H1 (cell line): Measurements from ENCODE around the gene SGPP2. TPM values are rescaled to one million over a fixed set of nuclear protein-coding genes. Genes with fewer than 3 reads are reported as not detected.
A peak's percentile ranks its signal among the peaks of the same experiment; 100 is the strongest.

Experiments used
- CTCF ChIA-PET: fragments of 300-600 bp; sonication (Branson Sonifier 250); formaldehyde crosslinking; loops from one replicate; lab custom pipeline; 2021; ENCODE audit not compliant: partially characterized antibody; lab: Charles Lee
- POLR2A ChIA-PET: fragments of 300-600 bp; sonication (Branson Sonifier 250); formaldehyde crosslinking; loops from one replicate; lab custom pipeline; 2021; ENCODE audit warnings: inconsistent platforms; ENCODE audit not compliant: partially characterized antibody; lab: Charles Lee
- DNase-seq, 2 experiments: peaks; one replicate each; pipeline versions ENCODE4 v3.0.0 to v3.0.0-alpha.2; 2010 to 2022; ENCODE audit warnings: low spot score in 2 of 2, low read depth in 1 of 2, mixed read lengths in 1 of 2
- FAIRE-seq: peaks from 2 replicates; lab custom pipeline; 2011; peaks lifted over from hg19 to GRCh38; lab: Jason Lieb, UNC
- H2AFZ ChIP-seq: 2 replicates; pipeline ENCODE4 v1.8.1; 2012; ENCODE audit warnings: low read length, inconsistent platforms
- H2AK5ac ChIP-seq: 2 replicates; pipeline ENCODE4 v1.6.1; 2013; ENCODE audit warnings: low read depth, low read length
- H2BK120ac ChIP-seq: replicated peaks from 2 replicates; pipeline ENCODE3; 2013; ENCODE audit warnings: low read depth, low read length, inconsistent platforms
- H2BK12ac ChIP-seq: 2 replicates; pipeline ENCODE4 v1.6.1; 2013; ENCODE audit warnings: low read depth, low read length
- H2BK15ac ChIP-seq: 2 replicates; pipeline ENCODE4 v1.6.1; 2013; ENCODE audit warnings: low read length
- H2BK20ac ChIP-seq: 2 replicates; pipeline ENCODE4 v1.6.1; 2013; ENCODE audit warnings: low read length
- H2BK5ac ChIP-seq: 2 replicates; pipeline ENCODE4 v1.6.1; 2013; ENCODE audit warnings: low read depth, low read length
- H3K14ac ChIP-seq: 2 replicates; pipeline ENCODE4 v1.6.1; 2013; ENCODE audit warnings: inconsistent platforms; ENCODE audit not compliant: insufficient read length
- H3K18ac ChIP-seq: 2 replicates; pipeline ENCODE4 v1.6.1; 2013; ENCODE audit warnings: low read length; ENCODE audit errors: extremely low read depth
- H3K23ac ChIP-seq: 2 replicates; pipeline ENCODE4 v1.6.1; 2013; ENCODE audit warnings: inconsistent platforms; ENCODE audit not compliant: insufficient read length
- H3K23me2 ChIP-seq: 2 replicates; pipeline ENCODE4 v1.6.1; 2013; ENCODE audit warnings: low read depth, low read length
- H3K27ac ChIP-seq: 2 replicates; pipeline ENCODE4 v1.6.1; 2011; ENCODE audit warnings: low read depth, low read length, inconsistent platforms
- H3K27me3 ChIP-seq, 4 experiments: replicated peaks in 1 of 4; 1 replicate in 1 of 4; 2 replicates in 3 of 4; pipeline versions ENCODE4 v1.6.1 to v1.8.1; 2011 to 2013; ENCODE audit warnings: low read length in 3 of 4, mild to moderate bottlenecking in 3 of 4, inconsistent platforms in 2 of 4, mixed read lengths in 2 of 4, moderate library complexity in 1 of 4; ENCODE audit not compliant: control insufficient read depth in 3 of 4, insufficient read depth in 3 of 4; ENCODE audit errors: extremely low read depth in 1 of 4
- H3K36me3 ChIP-seq, 4 experiments: 2 replicates each; pipeline versions ENCODE4 v1.6.1 to v1.8.1; 2011 to 2013; ENCODE audit warnings: mild to moderate bottlenecking in 4 of 4, low read length in 3 of 4, moderate library complexity in 2 of 4, control low read depth in 1 of 4, inconsistent platforms in 1 of 4; ENCODE audit not compliant: insufficient read depth in 4 of 4, control insufficient read depth in 2 of 4
- H3K4ac ChIP-seq: replicated peaks from 2 replicates; pipeline ENCODE3; 2013; ENCODE audit warnings: low read length, low read depth, mixed read lengths, inconsistent platforms; ENCODE audit not compliant: insufficient read length
- H3K4me1 ChIP-seq, 4 experiments: replicated peaks in 1 of 4; 1 replicate in 1 of 4; 2 replicates in 3 of 4; pipeline versions ENCODE4 v1.6.1 to v1.8.1; 2011 to 2013; ENCODE audit warnings: low read length in 3 of 4, inconsistent platforms in 2 of 4, mixed read lengths in 1 of 4; ENCODE audit not compliant: insufficient read depth in 4 of 4, control insufficient read depth in 3 of 4
- H3K4me2 ChIP-seq, 2 experiments: 2 replicates each; pipeline versions ENCODE4 v1.6.1 to v1.8.1; 2011 to 2013; ENCODE audit warnings: low read depth in 2 of 2, low read length in 2 of 2, control low read depth in 1 of 2, inconsistent platforms in 1 of 2, mild to moderate bottlenecking in 1 of 2; ENCODE audit not compliant: insufficient read depth in 1 of 2
- H3K4me3 ChIP-seq, 4 experiments: fragments of 200-600, 300-600 bp in 1 of 4; sonication (generic), shearing (Covaris generic), sonication (Bioruptor Twin) in 1 of 4; 2 replicates each; pipeline versions ENCODE4 v1.5.1 to v1.8.1; 2011 to 2016; ENCODE audit warnings: low read length in 4 of 4, low read depth in 3 of 4, control low read depth in 2 of 4, inconsistent platforms in 2 of 4, mild to moderate bottlenecking in 2 of 4, mixed read lengths in 1 of 4, moderate library complexity in 1 of 4; ENCODE audit not compliant: insufficient read depth in 2 of 4; ENCODE audit errors: extremely low read depth in 1 of 4
- H3K56ac ChIP-seq: replicated peaks from 2 replicates; pipeline ENCODE3; 2013; ENCODE audit warnings: low read depth, mild to moderate bottlenecking, mixed read lengths, low read length, inconsistent platforms; ENCODE audit not compliant: insufficient read length
- H3K79me1 ChIP-seq: 2 replicates; pipeline ENCODE4 v1.6.1; 2013; ENCODE audit warnings: low read depth, low read length, control low read depth
- H3K79me2 ChIP-seq, 2 experiments: 2 replicates each; pipeline versions ENCODE4 v1.6.1 to v1.8.1; 2012 to 2013; ENCODE audit warnings: low read length in 2 of 2, mild to moderate bottlenecking in 2 of 2, inconsistent platforms in 1 of 2; ENCODE audit not compliant: insufficient read depth in 2 of 2, control insufficient read depth in 1 of 2
- H3K9ac ChIP-seq, 4 experiments: replicated peaks in 1 of 4; 1 replicate in 1 of 4; 2 replicates in 3 of 4; pipeline versions ENCODE4 v1.6.1 to v1.8.1; 2011 to 2013; ENCODE audit warnings: low read depth in 3 of 4, low read length in 3 of 4, control low read depth in 2 of 4, mild to moderate bottlenecking in 2 of 4, moderate library complexity in 2 of 4, inconsistent platforms in 1 of 4; ENCODE audit errors: extremely low read depth in 1 of 4
- H3K9me3 ChIP-seq, 2 experiments: 2 replicates each; pipeline versions ENCODE4 v1.6.1 to v1.8.1; 2012 to 2013; ENCODE audit warnings: mild to moderate bottlenecking in 2 of 2, moderate library complexity in 2 of 2, control low read depth in 1 of 2, inconsistent platforms in 1 of 2, low read depth in 1 of 2, low read length in 1 of 2, mixed read lengths in 1 of 2; ENCODE audit not compliant: insufficient read depth in 2 of 2
- H4K20me1 ChIP-seq, 2 experiments: replicated peaks in 1 of 2; 2 replicates each; pipeline versions ENCODE3 to v1.8.1; 2011 to 2013; ENCODE audit warnings: inconsistent platforms in 2 of 2, low read length in 2 of 2, mild to moderate bottlenecking in 1 of 2; ENCODE audit not compliant: insufficient read depth in 2 of 2, control insufficient read depth in 1 of 2
- H4K5ac ChIP-seq: 2 replicates; pipeline ENCODE4 v1.6.1; 2013; ENCODE audit warnings: low read length, low read depth, mixed read lengths, inconsistent platforms; ENCODE audit not compliant: insufficient read length
- H4K8ac ChIP-seq: 2 replicates; pipeline ENCODE4 v1.8.0; 2013; ENCODE audit warnings: mild to moderate bottlenecking, moderate library complexity, low read length, inconsistent platforms; ENCODE audit not compliant: insufficient read depth; ENCODE audit errors: extremely low read depth
- H4K91ac ChIP-seq: replicated peaks from 2 replicates; pipeline ENCODE3; 2013; ENCODE audit warnings: low read length, mixed read lengths, inconsistent platforms; ENCODE audit not compliant: insufficient read length
- ATF2 ChIP-seq: IDR thresholded peaks from 2 replicates; pipeline ENCODE4 v1.6.1; 2012; ENCODE audit warnings: low read length, inconsistent platforms
- BACH1 ChIP-seq: IDR thresholded peaks from 2 replicates; pipeline ENCODE4 v1.6.1; 2012; ENCODE audit warnings: low read length, improper control_type of control experiment
- CHD2 ChIP-seq: IDR thresholded peaks from 2 replicates; pipeline ENCODE4 v1.6.1; 2012; ENCODE audit warnings: low read length, improper control_type of control experiment
- HDAC2 ChIP-seq, 2 experiments: fragments of 300-600 bp in 1 of 2; sonication (generic) in 1 of 2; IDR thresholded peaks; 2 replicates each; pipeline ENCODE4 v1.6.1; 2011 to 2012; ENCODE audit warnings: low read depth in 2 of 2, low read length in 2 of 2, mild to moderate bottlenecking in 2 of 2, moderate library complexity in 2 of 2, borderline replicate concordance in 1 of 2, inconsistent platforms in 1 of 2
- MAFK ChIP-seq: IDR thresholded peaks from 2 replicates; pipeline ENCODE4 v1.6.1; 2012; ENCODE audit warnings: low read depth, mild to moderate bottlenecking, improper control_type of control experiment, low read length
- MAX ChIP-seq: IDR thresholded peaks from 2 replicates; pipeline ENCODE4 v1.6.1; 2012; ENCODE audit warnings: inconsistent platforms
- SIX5 ChIP-seq: IDR thresholded peaks from 2 replicates; pipeline ENCODE4 v1.6.1; 2011; ENCODE audit warnings: mild to moderate bottlenecking, low read depth, low read length
- TAF1 ChIP-seq: IDR thresholded peaks from 2 replicates; pipeline ENCODE4 v1.6.1; 2011; ENCODE audit warnings: mild to moderate bottlenecking, low read depth, low read length
- TEAD4 ChIP-seq: IDR thresholded peaks from 2 replicates; pipeline ENCODE4 v1.6.1; 2012; ENCODE audit warnings: low read depth, low read length, inconsistent platforms, mixed read lengths
- WGBS, 2 experiments: shearing (Covaris generic) in 1 of 2; methylation state at CpG; one replicate each; pipeline versions ENCODE4 v1.1.6 to v1.1.7; 2013 to 2015; ENCODE audit warnings: low lambda C conversion rate in 2 of 2, mixed read lengths in 2 of 2, inconsistent platforms in 1 of 2, low coverage in 1 of 2, missing lambda C conversion rate in 1 of 2; ENCODE audit not compliant: insufficient replicate concordance in 2 of 2, insufficient coverage in 1 of 2, insufficient read length in 1 of 2; ENCODE audit errors: extremely low coverage in 1 of 2, missing lambda C conversion rate in 1 of 2; 5-methylcytosine and 5-hydroxymethylcytosine counted together
- polyA plus RNA-seq, 7 experiments: library from polyadenylated mRNA; depleted of rRNA in 3 of 7; stranded (reverse) in 5 of 7; unstranded in 2 of 7; fragments of >200 nt in 5 of 7; fragments of 200-250 nt in 2 of 7; gene quantifications; 1 replicate in 5 of 7; 2 replicates in 1 of 7; 4 replicates in 1 of 7; pipeline versions ENCODE4 v1.2.1 to v1.2.3, GENCODE V29; 2011 to 2013; ENCODE audit warnings: missing spikeins in 2 of 7, mixed read lengths in 2 of 7
- total RNA-seq: library from RNA; stranded (reverse); fragmentation: NEBNext Ultra II Directional; extraction: Animal tissue kit (Norgen Biotek cat#: 25700); gene quantifications from 2 replicates; pipeline ENCODE4 v1.2.1, GENCODE V29; 2021

The SGPP2 gene
- total and polyA plus RNA-seq, 2 of the 8 experiments (the other 6 are each of a cell fraction or from before 2014, with no cell fraction given), result 0.29 TPM; not detected in 1

- POLR2A ChIA-PET, result interaction anchor here (1.0 kb wide), 1 partner anchor 10 kb away, joined by 3 read pairs; no protein-coding TSS in a partner anchor
- DNase-seq, result peak; percentile 48 to 64
- WGBS, 2 experiments, result 51% methylated on average over 9 of the region's 9 CpGs; no CpG with 5 or more reads in 1 of the 2 experiments
- TF ChIP-seq HDAC2 (IDR thresholded peaks at IDR 0.05; ENCODE audit: borderline replicate concordance in 1 of 2, low read depth in 2 of 2, low read length in 2 of 2), result 0 out of 4 replicates have a peak, but pooled peaks of 1 of the 2 experiments have one; percentile 23
- no peak for TF ChIP-seq CHD2
- TF ChIP-seq BACH1, result peak; percentile 86
- TF ChIP-seq SIX5, result no peak
- peak; percentile 58; the same call in 1 of the 2 replicates for TF ChIP-seq TEAD4
- 0 out of 2 replicates have a peak, but pooled peaks have one; percentile 29 for TF ChIP-seq MAX
- peak; percentile 30; the same call in 1 of the 2 replicates for TF ChIP-seq ATF2
- TF ChIP-seq MAFK, result peak; percentile 73
- TF ChIP-seq TAF1, result no peak
Measured at GRCh38 chr2:222433332-222434173, 9.2 kb downstream of the SGPP2 start.

More at GRCh38 chr2:222433332-222434173, 9.2 kb downstream of the SGPP2 start:
- Histone ChIP-seq H4K5ac (no peak overlapping the region), H3K4me2 (no peak overlapping the region), H2BK20ac (no peak overlapping the region), H3K14ac (no peak overlapping the region), H4K20me1 (no peaks in the 10 kb centered on the region), H3K27ac (no peak overlapping the region), H3K4ac (no peak overlapping the region), H3K79me2 (no peaks in the 10 kb centered on the region), H3K23ac (no peak overlapping the region), H3K9me3 (no peaks in the 10 kb centered on the region), H3K79me1 (no peaks in the 10 kb centered on the region), H4K91ac (no peak overlapping the region), H2BK12ac (no peak overlapping the region), H2BK15ac (no peak overlapping the region), H3K18ac (no peak overlapping the region), H3K36me3 (no peaks in the 10 kb centered on the region), H2BK5ac (no peak overlapping the region), H4K8ac (no peak overlapping the region), H2AK5ac (no peak overlapping the region), H2BK120ac (no peak overlapping the region), H3K4me1 (no peaks in the 10 kb centered on the region), H3K56ac (no peak overlapping the region), H3K27me3 (peaks cover 9 to 37% (median 34%) of the 10 kb centered on the region in 4 experiments), H3K9ac (no peak overlapping the region), H2AFZ (no peak overlapping the region), H3K4me3 (no peak overlapping the region), H3K23me2 (no peaks in the 10 kb centered on the region)
- CTCF ChIA-PET, result interaction anchor here (0.7 to 0.9 kb wide), 2 partner anchors 98 to 115 kb away, joined by 3 read pairs; no protein-coding TSS in a partner anchor
- peak; percentile 93 for FAIRE-seq
